ENCODE results near the gene CLIP4.

Gene CLIP4

GRCh38 chr2:29146197-29146596 is 31.0 kb downstream of the CLIP4 start:
- Histone ChIP-seq H3K9me3 (ENCODE audit: insufficient read depth, low read depth, low read length) (no peaks in the 10 kb centered on the region), H3K27ac (ENCODE audit: low read length) (no peak overlapping the region), H3K4me1 (ENCODE audit: insufficient read depth, low read length) (no peaks in the 10 kb centered on the region)

GRCh38 chr2:29147963-29148362 is 32.7 kb downstream of the CLIP4 start:
- Histone ChIP-seq H3K4me3 (ENCODE audit: low read length) (no peak overlapping the region), H3K27me3 (ENCODE audit: insufficient read depth, low read length) (no peaks in the 10 kb centered on the region), H3K36me3 (ENCODE audit: insufficient read depth, low read depth, low read length) (no peaks in the 10 kb centered on the region), H3K4me1 (ENCODE audit: insufficient read depth, low read length) (no peaks in the 10 kb centered on the region), H3K9me3 (ENCODE audit: insufficient read depth, low read depth, low read length) (no peaks in the 10 kb centered on the region), H3K9ac (ENCODE audit: low read depth, low read length) (no peak overlapping the region), H3K27ac (ENCODE audit: low read length) (no peak overlapping the region)

More at GRCh38 chr2:29146197-29146596, 31.0 kb downstream of the CLIP4 start:
- H3K27me3 ChIP-seq (ENCODE audit: insufficient read depth, low read length): no peaks in the 10 kb centered on the region
- H3K4me3 ChIP-seq (ENCODE audit: low read length): no peak overlapping the region
- H3K36me3 ChIP-seq (ENCODE audit: insufficient read depth, low read depth, low read length): no peaks in the 10 kb centered on the region
- no peak overlapping the region for H3K9ac ChIP-seq (ENCODE audit: low read depth, low read length)

DNA sequence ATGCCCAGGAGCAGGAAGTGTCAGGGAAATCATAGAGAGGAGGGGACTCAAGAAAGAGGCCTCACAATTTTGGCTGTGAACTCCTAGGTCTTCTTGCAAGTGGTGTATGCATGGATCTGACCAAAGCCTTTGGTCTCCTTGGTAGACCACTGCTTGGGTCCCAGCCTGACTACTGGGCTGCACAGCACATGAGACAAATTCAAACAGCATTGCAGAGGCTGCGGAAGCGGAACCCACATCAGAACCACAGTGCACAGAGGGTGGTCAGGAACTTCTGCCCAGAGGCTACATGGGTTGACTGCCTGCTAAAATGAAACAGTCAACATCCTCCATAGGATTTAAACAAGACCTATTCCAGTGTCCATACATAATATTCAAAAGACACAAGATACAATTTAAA is 39.4 kb downstream of the CLIP4 start:
- H3K36me3 ChIP-seq (ENCODE audit: insufficient read depth, low read depth, low read length): no peaks in the 10 kb centered on the region
- peaks cover 5% of the 10 kb centered on the region; the same call in 1 of the 2 replicates for H3K4me1 ChIP-seq (ENCODE audit: insufficient read depth, low read length)

DNA sequence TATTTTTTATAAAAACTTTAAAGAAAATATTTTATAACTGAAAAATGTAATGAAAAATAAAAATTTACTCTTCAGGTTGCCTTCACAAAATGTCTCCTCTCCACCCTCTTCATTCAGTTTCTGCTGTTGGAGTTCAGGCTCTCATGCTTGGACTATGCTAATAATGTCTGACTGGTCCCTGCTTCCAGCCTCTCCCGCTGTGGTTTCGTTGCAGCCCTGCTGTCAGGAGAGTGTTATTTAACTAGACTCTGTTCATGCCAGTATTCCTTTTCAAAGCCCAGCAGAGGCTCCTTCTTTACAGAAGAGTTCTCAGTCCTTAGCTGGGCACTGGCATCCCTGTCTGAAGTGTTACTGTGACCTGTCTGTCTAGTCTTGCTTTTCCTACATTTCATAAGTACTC is 40.4 kb downstream of the CLIP4 start:
- no peaks in the 10 kb centered on the region for H3K27me3 ChIP-seq (ENCODE audit: insufficient read depth, low read length)
- peaks cover 10% of the 10 kb centered on the region; the same call in 1 of the 2 replicates for H3K4me1 ChIP-seq (ENCODE audit: insufficient read depth, low read length)
- no peaks in the 10 kb centered on the region for H3K36me3 ChIP-seq (ENCODE audit: insufficient read depth, low read depth, low read length)
- H3K9me3 ChIP-seq (ENCODE audit: insufficient read depth, low read depth, low read length): no peaks in the 10 kb centered on the region
- H3K4me3 ChIP-seq (ENCODE audit: low read length): no peak overlapping the region
- H3K27ac ChIP-seq (ENCODE audit: low read length): no peak overlapping the region
- no peak overlapping the region for H3K9ac ChIP-seq (ENCODE audit: low read depth, low read length)

More for the DNA sequence above, 39.4 kb downstream of the CLIP4 start:
- H3K9me3 ChIP-seq (ENCODE audit: insufficient read depth, low read depth, low read length): no peaks in the 10 kb centered on the region
- H3K27ac ChIP-seq (ENCODE audit: low read length): no peak overlapping the region
- no peak overlapping the region for H3K9ac ChIP-seq (ENCODE audit: low read depth, low read length)
- no peaks in the 10 kb centered on the region for H3K27me3 ChIP-seq (ENCODE audit: insufficient read depth, low read length)
- no peak overlapping the region for H3K4me3 ChIP-seq (ENCODE audit: low read length)

- Histone ChIP-seq H3K9me3 (ENCODE audit: insufficient read depth, low read depth, low read length) (no peaks in the 10 kb centered on the region), H3K36me3 (ENCODE audit: insufficient read depth, low read depth, low read length) (no peaks in the 10 kb centered on the region), H3K4me3 (ENCODE audit: low read length) (no peak overlapping the region), H3K27ac (ENCODE audit: low read length) (no peak overlapping the region), H3K9ac (ENCODE audit: low read depth, low read length) (no peak overlapping the region), H3K27me3 (ENCODE audit: insufficient read depth, low read length) (no peaks in the 10 kb centered on the region), H3K4me1 (ENCODE audit: insufficient read depth, low read length) (peaks cover 10% of the 10 kb centered on the region; the same call in 1 of the 2 replicates)
These were observed 41.9 kb downstream of the CLIP4 start for GRCh38 chr2:29157131-29157530.

GRCh38 chr2:29159125-29159524 is 43.9 kb downstream of the CLIP4 start:
- peaks cover 12% of the 10 kb centered on the region for H3K4me1 ChIP-seq (ENCODE audit: insufficient read depth, low read length)
- no peak overlapping the region for H3K9ac ChIP-seq (ENCODE audit: low read depth, low read length)
- H3K9me3 ChIP-seq (ENCODE audit: insufficient read depth, low read depth, low read length): no peaks in the 10 kb centered on the region
- no peak overlapping the region for H3K27ac ChIP-seq (ENCODE audit: low read length)
- H3K36me3 ChIP-seq (ENCODE audit: insufficient read depth, low read depth, low read length): no peaks in the 10 kb centered on the region
- no peak overlapping the region for H3K4me3 ChIP-seq (ENCODE audit: low read length)
- no peaks in the 10 kb centered on the region for H3K27me3 ChIP-seq (ENCODE audit: insufficient read depth, low read length)

GRCh38 chr2:29160184-29160583 is 45.0 kb downstream of the CLIP4 start:
- H3K4me3 ChIP-seq (ENCODE audit: low read length): no peak overlapping the region
- no peak overlapping the region for H3K27ac ChIP-seq (ENCODE audit: low read length)
- H3K36me3 ChIP-seq (ENCODE audit: insufficient read depth, low read depth, low read length): no peaks in the 10 kb centered on the region
- no peaks in the 10 kb centered on the region for H3K9me3 ChIP-seq (ENCODE audit: insufficient read depth, low read depth, low read length)
- H3K9ac ChIP-seq (ENCODE audit: low read depth, low read length): no peak overlapping the region
- no peaks in the 10 kb centered on the region for H3K27me3 ChIP-seq (ENCODE audit: insufficient read depth, low read length)
- H3K4me1 ChIP-seq (ENCODE audit: insufficient read depth, low read length): peaks cover 14% of the 10 kb centered on the region

GRCh38 chr2:29162204-29162928 is 47.2 kb downstream of the CLIP4 start:
- Histone ChIP-seq H3K4me1 (ENCODE audit: insufficient read depth, low read length) (peaks cover 13% of the 10 kb centered on the region), H3K4me3 (ENCODE audit: low read length) (no peak overlapping the region), H3K27me3 (ENCODE audit: insufficient read depth, low read length) (no peaks in the 10 kb centered on the region), H3K9me3 (ENCODE audit: insufficient read depth, low read depth, low read length) (no peaks in the 10 kb centered on the region), H3K27ac (ENCODE audit: low read length) (no peak overlapping the region), H3K36me3 (ENCODE audit: insufficient read depth, low read depth, low read length) (no peaks in the 10 kb centered on the region), H3K9ac (ENCODE audit: low read depth, low read length) (no peak overlapping the region)

- no peak overlapping the region for H3K9ac ChIP-seq (ENCODE audit: low read depth, low read length)
- H3K4me3 ChIP-seq (ENCODE audit: low read length): no peak overlapping the region
- no peaks in the 10 kb centered on the region for H3K36me3 ChIP-seq (ENCODE audit: insufficient read depth, low read depth, low read length)
- no peaks in the 10 kb centered on the region for H3K9me3 ChIP-seq (ENCODE audit: insufficient read depth, low read depth, low read length)
- H3K27me3 ChIP-seq (ENCODE audit: insufficient read depth, low read length): no peaks in the 10 kb centered on the region
- H3K27ac ChIP-seq (ENCODE audit: low read length): no peak overlapping the region
- peaks cover 13% of the 10 kb centered on the region for H3K4me1 ChIP-seq (ENCODE audit: insufficient read depth, low read length)
These were observed 49.1 kb downstream of the CLIP4 start for GRCh38 chr2:29164091-29164846.

GRCh38 chr2:29165362-29166241 is 50.4 kb downstream of the CLIP4 start:
- H3K27me3 ChIP-seq (ENCODE audit: insufficient read depth, low read length): no peaks in the 10 kb centered on the region

GRCh38 chr2:29166242-29167039 is 51.2 kb downstream of the CLIP4 start:
- no peak overlapping the region for H3K9ac ChIP-seq (ENCODE audit: low read depth, low read length)
- no peaks in the 10 kb centered on the region for H3K27me3 ChIP-seq (ENCODE audit: insufficient read depth, low read length)
- H3K27ac ChIP-seq (ENCODE audit: low read length): no peak overlapping the region
- H3K36me3 ChIP-seq (ENCODE audit: insufficient read depth, low read depth, low read length): no peaks in the 10 kb centered on the region
- H3K9me3 ChIP-seq (ENCODE audit: insufficient read depth, low read depth, low read length): no peaks in the 10 kb centered on the region
- peaks cover 9% of the 10 kb centered on the region for H3K4me1 ChIP-seq (ENCODE audit: insufficient read depth, low read length)
- H3K4me3 ChIP-seq (ENCODE audit: low read length): no peak overlapping the region

More at GRCh38 chr2:29165362-29166241, 50.4 kb downstream of the CLIP4 start:
- H3K9me3 ChIP-seq (ENCODE audit: insufficient read depth, low read depth, low read length): no peaks in the 10 kb centered on the region
- H3K9ac ChIP-seq (ENCODE audit: low read depth, low read length): no peak overlapping the region
- no peaks in the 10 kb centered on the region for H3K36me3 ChIP-seq (ENCODE audit: insufficient read depth, low read depth, low read length)
- no peak overlapping the region for H3K4me3 ChIP-seq (ENCODE audit: low read length)
- H3K27ac ChIP-seq (ENCODE audit: low read length): no peak overlapping the region
- peaks cover 9% of the 10 kb centered on the region for H3K4me1 ChIP-seq (ENCODE audit: insufficient read depth, low read length)

Data from iPS-20b (cell line).